GM23248 (cell line): Measurements from ENCODE around the gene NMT2. TPM values are rescaled to one million over a fixed set of nuclear protein-coding genes. Genes with fewer than 3 reads are reported as not detected.
A peak's percentile ranks its signal among the peaks of the same experiment; 100 is the strongest.

Experiments
- DNase-seq: peaks from one replicate; pipeline ENCODE4 v3.0.0-alpha.2; 2015
- H2AFZ ChIP-seq: fragments of 200-600 bp; sonication (generic); 2 replicates; pipeline ENCODE4 v1.6.1; 2016; ENCODE audit warnings: antibody characterized with exemption
- H3F3A ChIP-seq: fragments of 200-600 bp; sonication (generic); 2 replicates; pipeline ENCODE4 v1.6.1; 2016; ENCODE audit warnings: mild to moderate bottlenecking, antibody characterized with exemption, mixed run types; ENCODE audit not compliant: insufficient read depth
- H3K27ac ChIP-seq: fragments of 200-600 bp; sonication (generic); 2 replicates; pipeline ENCODE4 v1.5.1; 2016; ENCODE audit warnings: mild to moderate bottlenecking
- H3K27me3 ChIP-seq: fragments of 200-600 bp; sonication (generic); replicated peaks from 2 replicates; pipeline ENCODE4 v1.6.1; 2016; ENCODE audit warnings: mild to moderate bottlenecking; ENCODE audit not compliant: insufficient read depth
- H3K36me3 ChIP-seq: fragments of 200-600 bp; sonication (generic); 2 replicates; pipeline ENCODE4 v1.6.1; 2016; ENCODE audit warnings: low read depth, mild to moderate bottlenecking
- H3K4me1 ChIP-seq: fragments of 200-600 bp; sonication (generic); 2 replicates; pipeline ENCODE4 v1.6.1; 2016; ENCODE audit warnings: mild to moderate bottlenecking; ENCODE audit not compliant: insufficient read depth
- H3K4me2 ChIP-seq: fragments of 200-600 bp; sonication (generic); one replicate; pipeline ENCODE4 v1.6.1; 2016; ENCODE audit warnings: mild to moderate bottlenecking; ENCODE audit not compliant: unreplicated experiment
- H3K4me3 ChIP-seq: fragments of 200-600 bp; sonication (generic); 2 replicates; pipeline ENCODE4 v1.5.1; 2016; ENCODE audit warnings: mild to moderate bottlenecking
- H3K79me2 ChIP-seq: fragments of 200-600 bp; sonication (generic); 2 replicates; pipeline ENCODE4 v1.6.1; 2016; ENCODE audit warnings: mild to moderate bottlenecking; ENCODE audit not compliant: insufficient read depth
- H3K9ac ChIP-seq: fragments of 200-600 bp; sonication (generic); 2 replicates; pipeline ENCODE4 v1.6.1; 2016; ENCODE audit warnings: mild to moderate bottlenecking
- H3K9me2 ChIP-seq: fragments of 200-600 bp; sonication (generic); 2 replicates; pipeline ENCODE4 v1.6.1; 2016; ENCODE audit warnings: mixed run types, mild to moderate bottlenecking, moderate library complexity; ENCODE audit not compliant: insufficient read depth
- H3K9me3 ChIP-seq: fragments of 200-600 bp; sonication (generic); one replicate; pipeline ENCODE4 v1.6.1; 2017; ENCODE audit warnings: low read depth
- H4K20me1 ChIP-seq: fragments of 200-600 bp; sonication (generic); 2 replicates; pipeline ENCODE4 v1.6.0; 2016; ENCODE audit not compliant: insufficient read depth
- EZH2 ChIP-seq: fragments of 200-600 bp; sonication (generic); IDR thresholded peaks from 2 replicates; pipeline ENCODE4 v1.6.1; 2018; ENCODE audit warnings: antibody characterized with exemption, mild to moderate bottlenecking; ENCODE audit not compliant: insufficient read depth, poor library complexity, severe bottlenecking
- EZH2phosphoT487 ChIP-seq: fragments of 200-600 bp; sonication (generic); IDR thresholded peaks from 2 replicates; pipeline ENCODE4 v1.6.1; 2018; ENCODE audit warnings: antibody characterized with exemption, moderate library complexity, mild to moderate bottlenecking, low read depth; ENCODE audit not compliant: insufficient read depth
- WGBS, 2 experiments: methylation state at CpG; one replicate each; pipeline ENCODE4 v1.1.6; 2015 to 2017; ENCODE audit warnings: low lambda C conversion rate in 2 of 2, low coverage in 1 of 2; ENCODE audit errors: missing lambda C conversion rate in 2 of 2; 5-methylcytosine and 5-hydroxymethylcytosine counted together
- in situ Hi-C: fragments of 300-500 bp; cut with MboI; formaldehyde crosslinking; loops from 2 replicates; pipeline ENCODE4 v1.15.0; 2020
- polyA plus RNA-seq: library from polyadenylated mRNA; unstranded; fragments of >200 nt; fragmentation: Nextera tagmentation; extraction: Ambion mirVana; gene quantifications from 2 replicates; pipeline ENCODE4 v1.2.1, GENCODE V29; 2016
- total RNA-seq: library from RNA; depleted of rRNA; stranded (reverse); fragments of >200 nt; shearing (Covaris generic); gene quantifications from 2 replicates; pipeline ENCODE4 v1.2.3, GENCODE V29; 2014

Gene NMT2
- total and polyA plus RNA-seq, 2 experiments from 2014 or later: 26.3 to 35.9 TPM

DNA sequence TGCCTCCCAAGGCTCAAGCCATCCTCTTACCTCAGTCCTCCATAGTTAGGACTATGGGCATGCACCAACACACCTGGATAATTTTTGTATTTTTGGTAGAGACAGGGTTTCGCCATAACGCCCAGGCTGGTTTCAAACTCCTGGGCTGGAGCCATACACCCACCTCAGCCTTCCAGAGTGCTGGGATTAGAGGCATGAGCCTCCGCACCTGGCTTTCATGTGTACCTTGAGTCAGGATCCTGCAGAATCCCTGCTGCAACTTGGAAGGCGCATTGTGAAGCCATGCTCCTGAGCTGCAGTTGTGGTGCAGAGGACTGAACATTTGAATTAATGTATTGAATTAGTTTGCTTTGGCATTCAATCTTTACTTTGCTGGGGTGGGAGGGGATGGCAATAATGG is 29.4 kb upstream of the NMT2 start:
- in situ Hi-C loops: no loop called here

DNA sequence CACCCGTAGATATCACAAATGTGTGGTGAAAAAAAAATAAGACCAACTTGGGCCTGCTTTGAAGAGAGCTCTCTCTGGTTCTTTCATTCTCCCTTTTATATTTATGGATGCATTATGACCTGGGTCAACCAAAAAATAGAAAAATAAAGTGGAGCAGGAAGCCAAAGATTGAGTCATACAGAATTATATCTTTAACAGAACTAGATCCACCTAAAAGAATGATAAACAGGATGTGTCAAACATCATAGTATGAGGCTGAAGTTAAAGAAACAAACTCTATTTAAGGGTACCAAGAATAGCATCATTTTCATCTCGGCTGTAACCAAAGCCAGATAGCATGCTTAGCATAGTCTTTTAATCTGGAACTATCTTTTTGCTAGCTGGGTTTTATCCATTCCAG is 28.8 kb upstream of the NMT2 start:
- DNase-seq: peak; percentile 34
- Histone ChIP-seq H3K9me3 (no peaks in the 10 kb centered on the region), H3K9me2 (no peaks in the 10 kb centered on the region), H3K4me2 (peak overlapping the region; percentile 65), H3K36me3 (no peaks in the 10 kb centered on the region), H3F3A (peaks cover 27% of the 10 kb centered on the region), H3K79me2 (no peaks in the 10 kb centered on the region), H3K4me1 (peaks cover 54% of the 10 kb centered on the region), H4K20me1 (no peaks in the 10 kb centered on the region), H3K4me3 (no peak overlapping the region), H2AFZ (no peak overlapping the region), H3K27ac (no peak overlapping the region), H3K27me3 (no peaks in the 10 kb centered on the region), H3K9ac (no peak overlapping the region)
- no peak for TF ChIP-seq EZH2phosphoT487
- TF ChIP-seq EZH2: no peak
- in situ Hi-C loops: no loop called here
- 44 to 53% methylated on average over 2 of the region's 2 CpGs for WGBS, 2 experiments

More for the DNA sequence above, 29.4 kb upstream of the NMT2 start:
- Histone ChIP-seq H3K27ac (no peak overlapping the region), H4K20me1 (no peaks in the 10 kb centered on the region), H3K9me3 (no peaks in the 10 kb centered on the region), H3K4me3 (no peak overlapping the region), H3K4me1 (peaks cover 60% of the 10 kb centered on the region), H3K79me2 (no peaks in the 10 kb centered on the region), H3F3A (peaks cover 32% of the 10 kb centered on the region), H3K9ac (no peak overlapping the region), H3K27me3 (no peaks in the 10 kb centered on the region), H3K36me3 (no peaks in the 10 kb centered on the region), H3K4me2 (no peak overlapping the region), H3K9me2 (no peaks in the 10 kb centered on the region), H2AFZ (no peak overlapping the region)
- 98 to 100% methylated on average over 4 of the region's 4 CpGs for WGBS, 2 experiments
- TF ChIP-seq EZH2phosphoT487 (no peak), EZH2 (no peak)
- no peak for DNase-seq

DNA sequence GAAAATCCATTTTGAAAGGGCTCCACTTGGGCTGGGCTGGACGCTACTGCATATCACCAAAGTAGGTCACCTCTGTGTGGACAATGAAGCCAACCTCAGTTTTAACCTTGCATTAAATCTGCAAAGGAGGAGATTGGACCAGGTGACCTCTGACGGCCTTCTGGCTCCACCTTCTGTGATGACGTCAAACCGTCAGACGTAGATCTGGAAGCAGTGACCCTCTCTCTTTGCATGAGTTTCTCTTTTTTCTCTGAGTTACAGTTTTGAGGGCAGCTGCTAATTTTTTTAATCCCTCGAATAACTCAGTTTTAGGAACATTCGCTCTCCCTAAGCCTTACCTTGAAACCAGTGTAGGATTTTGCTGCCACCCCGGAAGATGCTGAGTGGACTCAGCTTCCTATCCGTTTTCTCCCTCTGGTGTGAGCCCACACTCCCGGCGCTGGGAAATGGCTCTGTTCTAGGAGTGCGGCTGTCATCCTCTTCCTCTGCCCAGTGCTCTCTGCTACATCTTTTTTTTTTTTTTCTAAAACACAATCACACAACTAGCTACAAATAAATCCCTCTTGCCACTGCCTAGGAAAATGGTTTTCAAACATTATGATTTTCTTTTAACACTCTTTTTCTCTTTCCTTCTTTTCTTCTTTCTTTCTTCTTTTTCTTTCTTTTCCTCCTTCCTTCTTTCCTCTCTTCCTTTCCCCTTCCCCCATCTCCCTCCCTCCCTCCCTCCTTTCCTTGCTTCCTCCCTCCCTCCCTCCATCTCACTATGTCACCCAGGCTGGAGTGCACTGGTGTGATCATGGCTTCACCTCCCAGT is 27.7 kb upstream of the NMT2 start:
- 51 to 57% methylated on average over 12 of the region's 12 CpGs for WGBS, 2 experiments
- in situ Hi-C loops: no loop called here
- peak overlapping the region; percentile 5; the same call in 1 of the 2 replicates for H3K27ac ChIP-seq
- no peaks in the 10 kb centered on the region for H3K36me3 ChIP-seq
- no peak for TF ChIP-seq EZH2phosphoT487
- no peak for TF ChIP-seq EZH2
- H3K4me3 ChIP-seq: no peak overlapping the region
- H4K20me1 ChIP-seq: no peaks in the 10 kb centered on the region
- H3K4me1 ChIP-seq: peaks cover 43% of the 10 kb centered on the region
- DNase-seq: peak; percentile 54
- no peaks in the 10 kb centered on the region for H3K9me2 ChIP-seq
- H2AFZ ChIP-seq: peak overlapping the region; percentile 52; the same call in 1 of the 2 replicates
- H3K27me3 ChIP-seq: no peaks in the 10 kb centered on the region
- H3F3A ChIP-seq: peaks cover 16% of the 10 kb centered on the region
- peak overlapping the region; percentile 17 for H3K9ac ChIP-seq
- no peaks in the 10 kb centered on the region for H3K79me2 ChIP-seq
- no peaks in the 10 kb centered on the region for H3K9me3 ChIP-seq
- H3K4me2 ChIP-seq: peak overlapping the region; percentile 65

DNA sequence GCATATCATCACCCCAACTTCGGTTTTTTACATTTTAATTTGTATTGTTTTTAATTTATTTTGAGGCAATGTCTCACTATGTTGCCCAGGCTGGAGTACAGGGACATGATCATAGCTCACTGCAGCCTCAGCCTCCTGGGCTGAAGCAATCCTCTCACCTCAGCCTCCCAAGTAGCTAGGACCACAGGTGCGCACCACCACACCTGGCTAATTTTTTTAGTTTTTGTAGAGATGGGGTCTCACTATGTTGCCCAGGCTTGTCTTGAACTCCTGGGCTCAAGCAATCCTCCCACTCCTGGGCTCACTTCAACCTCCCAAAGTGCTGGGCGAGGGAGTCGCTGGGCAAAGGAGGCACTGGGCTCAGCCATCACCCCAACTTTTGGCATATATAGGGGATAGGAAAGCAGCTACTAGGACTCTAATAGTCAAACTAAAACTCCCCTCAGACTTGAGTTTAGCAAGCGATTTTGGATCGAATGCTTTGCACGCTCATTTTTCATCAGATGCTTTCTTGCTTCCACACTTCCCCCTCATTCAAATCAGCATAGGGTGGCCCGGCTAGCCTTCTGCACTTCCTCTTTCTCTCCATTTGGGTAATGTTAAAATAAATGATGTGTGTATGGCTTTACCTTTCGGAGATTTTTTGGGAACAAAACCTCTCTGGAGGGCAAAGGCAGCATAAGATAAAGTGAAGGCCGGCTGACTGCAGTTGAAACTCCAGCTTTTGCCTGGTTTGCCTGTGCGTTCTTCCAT is 20.8 kb upstream of the NMT2 start:
- Histone ChIP-seq H2AFZ (no peak overlapping the region), H3K36me3 (no peaks in the 10 kb centered on the region), H3K27me3 (no peaks in the 10 kb centered on the region), H3K27ac (no peak overlapping the region), H3K9me3 (no peaks in the 10 kb centered on the region), H3K9me2 (no peaks in the 10 kb centered on the region), H3K9ac (no peak overlapping the region), H4K20me1 (no peaks in the 10 kb centered on the region), H3F3A (no peaks in the 10 kb centered on the region), H3K4me3 (no peak overlapping the region), H3K4me1 (peaks cover 8% of the 10 kb centered on the region), H3K4me2 (no peak overlapping the region), H3K79me2 (no peaks in the 10 kb centered on the region)
- no peak for TF ChIP-seq EZH2phosphoT487
- TF ChIP-seq EZH2: no peak
- no peak for DNase-seq
- in situ Hi-C loops: no loop called here
- 94 to 97% methylated on average over 11 of the region's 11 CpGs for WGBS, 2 experiments
